HepG2 (cell line): ENCODE results near the gene PRR35. TPM values are rescaled to one million over a fixed set of nuclear protein-coding genes. Genes with fewer than 3 reads are reported as not detected.

Experiments used
- ATAC-seq: fragments of 200-7000 bp; cut with Tn5 transposase; 3 replicates; pipeline ENCODE4 v1.9.1; 2020; ENCODE audit warnings: mild to moderate bottlenecking, moderate library complexity
- BruUV-seq: library from RNA; stranded (reverse); fragments of 400-500 nt; replicated peaks from 2 replicates; lab custom pipeline; 2021; lab: Mats Ljungman, UMichigan
- CTCF ChIA-PET: fragments of 300-600 bp; formaldehyde crosslinking; extraction: SDS; loops from one replicate; lab custom pipeline; 2021; ENCODE audit warnings: low total read pairs, inconsistent platforms, low intra/inter-chr PET ratio; lab: Yijun Ruan, JAX
- POLR2A ChIA-PET: fragments of 350-600 bp; sonication (Branson Sonifier 250); formaldehyde crosslinking; loops from one replicate; lab custom pipeline; 2020; ENCODE audit warnings: antibody characterized with exemption, inconsistent platforms; lab: Yijun Ruan, JAX
- DNase-seq: peaks from one replicate; pipeline ENCODE4 v3.0.0-alpha.2; 2015; ENCODE audit warnings: low spot score
- FAIRE-seq: peaks from 3 replicates; lab custom pipeline; 2011; peaks lifted over from hg19 to GRCh38; lab: Jason Lieb, UNC
- H2AFZ ChIP-seq: one replicate; pipeline ENCODE4 v1.6.1; 2011; ENCODE audit warnings: low read length, inconsistent platforms
- H3K27ac ChIP-seq: fragments of 300-600 bp; 3 replicates; pipeline ENCODE4 v1.8.0; 2011; ENCODE audit warnings: mixed run types, mild to moderate bottlenecking, mixed read lengths, low read length, inconsistent platforms; ENCODE audit not compliant: insufficient read depth; ENCODE audit errors: extremely low read length
- H3K27me3 ChIP-seq, 2 experiments: fragments of 200-600 bp in 1 of 2; 2 replicates in 1 of 2; 3 replicates in 1 of 2; pipeline versions ENCODE4 v1.6.0 to v1.8.0; 2011; ENCODE audit warnings: low read length in 2 of 2, mild to moderate bottlenecking in 2 of 2, moderate library complexity in 2 of 2, inconsistent platforms in 1 of 2; ENCODE audit not compliant: insufficient read depth in 2 of 2, control insufficient read depth in 1 of 2
- H3K36me3 ChIP-seq, 2 experiments: fragments of 200-600 bp in 1 of 2; replicated peaks in 1 of 2; 2 replicates in 1 of 2; 3 replicates in 1 of 2; pipeline versions ENCODE4 v1.5.1 to v1.8.0; 2011; ENCODE audit warnings: low read length in 2 of 2, inconsistent platforms in 1 of 2; ENCODE audit not compliant: insufficient read depth in 2 of 2, control insufficient read depth in 1 of 2
- H3K4me1 ChIP-seq: 2 replicates; pipeline ENCODE4 v1.5.1; 2012; ENCODE audit warnings: low read length, inconsistent platforms; ENCODE audit not compliant: insufficient read depth
- H3K4me2 ChIP-seq: 2 replicates; pipeline ENCODE4 v1.6.0; 2011; ENCODE audit warnings: low read depth, low read length, inconsistent platforms
- H3K4me3 ChIP-seq, 3 experiments: fragments of 200-600 bp in 1 of 3; sonication (generic), shearing (Covaris generic) in 1 of 3; replicated peaks in 1 of 3; 2 replicates each; pipeline ENCODE4 v1.5.1; 2011 to 2016; ENCODE audit warnings: low read length in 3 of 3, inconsistent platforms in 2 of 3, low read depth in 2 of 3, mild to moderate bottlenecking in 2 of 3, control low read depth in 1 of 3, mixed read lengths in 1 of 3; ENCODE audit not compliant: insufficient read depth in 1 of 3
- H3K79me2 ChIP-seq: one replicate; pipeline ENCODE4 v1.6.1; 2011; ENCODE audit warnings: low read length, inconsistent platforms; ENCODE audit not compliant: insufficient read depth
- H3K9ac ChIP-seq: 2 replicates; pipeline ENCODE4 v1.6.0; 2011; ENCODE audit warnings: mild to moderate bottlenecking, low read depth, low read length, inconsistent platforms; ENCODE audit not compliant: insufficient read depth
- H3K9me3 ChIP-seq: 2 replicates; pipeline ENCODE4 v1.5.1; 2012; ENCODE audit warnings: mild to moderate bottlenecking, low read length
- H4K20me1 ChIP-seq: 2 replicates; pipeline ENCODE4 v1.6.0; 2011; ENCODE audit warnings: inconsistent platforms, mild to moderate bottlenecking, low read length, moderate library complexity; ENCODE audit not compliant: insufficient read depth
- AGO2 ChIP-seq: fragments of 200-400 bp; formaldehyde crosslinking; optimal IDR thresholded peaks from 2 replicates; pipeline ENCODE3; 2017; ENCODE audit warnings: mild to moderate bottlenecking, low read depth, low read length, moderate library complexity
- AKAP8 ChIP-seq: sonication (generic); formaldehyde crosslinking; IDR thresholded peaks from 2 replicates; pipeline ENCODE4 v1.5.1; 2020; ENCODE audit warnings: mild to moderate bottlenecking, missing genetic modification reagents
- CREB1 ChIP-seq, 2 experiments: fragments of 450-650 bp in 1 of 2; IDR thresholded peaks; 2 replicates each; pipeline ENCODE4 v1.6.1; 2016 to 2017; ENCODE audit warnings: control low read depth in 1 of 2, mild to moderate bottlenecking in 1 of 2, missing compliant biosample characterization in 1 of 2, missing genetic modification characterization in 1 of 2
- GATAD1 ChIP-seq: IDR thresholded peaks from 2 replicates; pipeline ENCODE4 v1.6.1; 2016; ENCODE audit warnings: missing genetic modification reagents, missing compliant biosample characterization
- IKZF4 ChIP-seq: sonication (generic); formaldehyde crosslinking; IDR thresholded peaks from 2 replicates; pipeline ENCODE4 v1.5.1; 2020; ENCODE audit warnings: borderline replicate concordance, mild to moderate bottlenecking, low read depth, missing genetic modification reagents; ENCODE audit errors: not compliant biosample characterization
- ISL2 ChIP-seq: sonication (generic); formaldehyde crosslinking; IDR thresholded peaks from 2 replicates; pipeline ENCODE4 v1.5.0; 2020; ENCODE audit warnings: missing genetic modification reagents
- KDM2A ChIP-seq: sonication (generic); formaldehyde crosslinking; IDR thresholded peaks from 2 replicates; pipeline ENCODE4 v1.4.0; 2020; ENCODE audit warnings: low read depth, missing genetic modification reagents, borderline replicate concordance
- MXD4 ChIP-seq: IDR thresholded peaks from 2 replicates; pipeline ENCODE4 v1.6.1; 2016; ENCODE audit warnings: mild to moderate bottlenecking, missing biosample characterization, missing genetic modification reagents
- POLR2A ChIP-seq, 2 experiments: IDR thresholded peaks; 2 replicates each; pipeline ENCODE4 v1.6.1; 2011; ENCODE audit warnings: low read depth in 2 of 2, low read length in 2 of 2, mild to moderate bottlenecking in 1 of 2, moderate library complexity in 1 of 2; ENCODE audit not compliant: insufficient read depth in 1 of 2
- RBM22 ChIP-seq: fragments of 200-400 bp; formaldehyde crosslinking; optimal IDR thresholded peaks from 2 replicates; pipeline ENCODE3; 2017; ENCODE audit warnings: mild to moderate bottlenecking, low read length, moderate library complexity
- RNF2 ChIP-seq: fragments of 450-650 bp; conservative IDR thresholded peaks from 2 replicates; pipeline ENCODE4 v1.6.1; 2016; ENCODE audit warnings: low read depth
- SMYD3 ChIP-seq: sonication (generic); formaldehyde crosslinking; IDR thresholded peaks from 2 replicates; pipeline ENCODE4 v1.8.1; 2023; ENCODE audit warnings: mild to moderate bottlenecking, missing genetic modification reagents
- SRY ChIP-seq: sonication (generic); formaldehyde crosslinking; IDR thresholded peaks from 2 replicates; pipeline ENCODE4 v1.8.0; 2022; ENCODE audit warnings: mild to moderate bottlenecking, missing genetic modification reagents
- ZFP82 ChIP-seq: sonication (generic); formaldehyde crosslinking; IDR thresholded peaks from 2 replicates; pipeline ENCODE4 v1.5.1; 2020; ENCODE audit warnings: mild to moderate bottlenecking, missing genetic modification reagents, borderline replicate concordance
- ZNF180 ChIP-seq: sonication (generic); formaldehyde crosslinking; IDR thresholded peaks from 2 replicates; pipeline ENCODE4 v1.4.0; 2020; ENCODE audit warnings: low read depth, missing genetic modification reagents, borderline replicate concordance
- ZNF496 ChIP-seq: sonication (generic); formaldehyde crosslinking; IDR thresholded peaks from 2 replicates; pipeline ENCODE4 v1.8.1; 2023; ENCODE audit warnings: mild to moderate bottlenecking, moderate library complexity, missing genetic modification reagents; ENCODE audit not compliant: insufficient replicate concordance
- ZNF639 ChIP-seq: conservative IDR thresholded peaks from 2 replicates; pipeline ENCODE4 v1.6.1; 2018; ENCODE audit warnings: missing genetic modification reagents
- ZNF773 ChIP-seq: sonication (generic); formaldehyde crosslinking; IDR thresholded peaks from 2 replicates; pipeline ENCODE4 v1.4.0; 2020; ENCODE audit warnings: missing genetic modification reagents, borderline replicate concordance
- whole genome bisulfite sequencing: methylation state at CpG from one replicate; pipeline ENCODE4 v1.1.6; 2017; ENCODE audit warnings: low lambda C conversion rate; 5-methylcytosine and 5-hydroxymethylcytosine counted together
- in situ Hi-C: cut with HindIII; loops from 2 replicates; pipeline ENCODE4 v1.10.0; 2017; ENCODE audit warnings: low pct_unique_long_range_greater_than_20kb; ENCODE audit not compliant: extremely low pct_ligation_motif_present
- intact Hi-C: fragments of 100-400 bp; cut with micrococcal nuclease; formaldehyde crosslinking; loops from one replicate; pipeline ENCODE4 v1.10.0; 2022; ENCODE audit not compliant: unreplicated experiment
- polyA plus RNA-seq, 8 experiments: library from polyadenylated mRNA; depleted of rRNA in 3 of 8; stranded (reverse) in 7 of 8; unstranded in 1 of 8; fragments of >200 nt; fragmentation: Illumina TruSeq in 4 of 8; extraction: Trizol in 4 of 8; gene quantifications; 2 replicates each; pipeline versions ENCODE4 v1.2.1 to v1.2.3, GENCODE V29; 2011 to 2016; ENCODE audit warnings: low read depth in 4 of 8, missing spikeins in 1 of 8, mixed read lengths in 1 of 8; ENCODE audit not compliant: insufficient read depth in 1 of 8
- total RNA-seq, 5 experiments: library from RNA; depleted of rRNA; stranded (reverse); fragments of >200 nt; fragmentation: Illumina TruSeq; extraction: Trizol; gene quantifications; 2 replicates each; pipeline ENCODE4 v1.2.3, GENCODE V29; 2016; ENCODE audit warnings: low read depth in 1 of 5
- TF ChIP-seq, protein P1 (sequence below): sonication (generic); formaldehyde crosslinking; IDR thresholded peaks from 2 replicates; pipeline ENCODE4 v1.8.0; 2022; ENCODE audit warnings: mild to moderate bottlenecking, missing genetic modification reagents
- TF ChIP-seq, protein P2 (sequence below): sonication (generic); formaldehyde crosslinking; IDR thresholded peaks from 2 replicates; pipeline ENCODE4 v1.4.0; 2020; ENCODE audit warnings: missing genetic modification reagents, borderline replicate concordance

Gene PRR35
- total and polyA plus RNA-seq, 2 of the 13 experiments (the other 11 are each of a cell fraction or from before 2014, with no cell fraction given): 0.07 to 0.16 TPM

- TF ChIP-seq, protein P1, sequence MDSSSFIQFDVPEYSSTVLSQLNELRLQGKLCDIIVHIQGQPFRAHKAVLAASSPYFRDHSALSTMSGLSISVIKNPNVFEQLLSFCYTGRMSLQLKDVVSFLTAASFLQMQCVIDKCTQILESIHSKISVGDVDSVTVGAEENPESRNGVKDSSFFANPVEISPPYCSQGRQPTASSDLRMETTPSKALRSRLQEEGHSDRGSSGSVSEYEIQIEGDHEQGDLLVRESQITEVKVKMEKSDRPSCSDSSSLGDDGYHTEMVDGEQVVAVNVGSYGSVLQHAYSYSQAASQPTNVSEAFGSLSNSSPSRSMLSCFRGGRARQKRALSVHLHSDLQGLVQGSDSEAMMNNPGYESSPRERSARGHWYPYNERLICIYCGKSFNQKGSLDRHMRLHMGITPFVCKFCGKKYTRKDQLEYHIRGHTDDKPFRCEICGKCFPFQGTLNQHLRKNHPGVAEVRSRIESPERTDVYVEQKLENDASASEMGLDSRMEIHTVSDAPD: no peak
- TF ChIP-seq ZFP82 (no peak), AGO2 (peak; percentile 97), AKAP8 (CRISPR knock-in tag) (peak; percentile 97), KDM2A (CRISPR knock-in tag) (peak; percentile 24; the same call in 1 of the 2 replicates)
Observed at GRCh38 chr16:524274-525040, 35.7 kb upstream of the PRR35 start (continued).

- 97% methylated on average over 6 of the region's 8 CpGs for WGBS
- Histone ChIP-seq H3K27ac (no peak overlapping the region), H3K9me3 (no peaks in the 10 kb centered on the region), H3K36me3 (peaks cover 6 to 16% of the 10 kb centered on the region in 2 experiments; a peak in 4 of 5 replicates), H3K27me3 (no peaks in the 10 kb centered on the region; a peak in 1 of 5 replicates), H4K20me1 (peaks cover 7% of the 10 kb centered on the region; the same call in 1 of the 2 replicates), H3K4me2 (peak overlapping the region; percentile 99; the same call in 1 of the 2 replicates), H3K79me2 (peaks cover 37% of the 10 kb centered on the region), H3K9ac (peak overlapping the region; percentile 98; the same call in 1 of the 2 replicates), H3K4me3 (no peak overlapping the region; a peak in 1 of 6 replicates), H2AFZ (no peak overlapping the region), H3K4me1 (peaks cover 43% of the 10 kb centered on the region)
- FAIRE-seq: no peak
- no peak for DNase-seq
- no TSS peak for BruUV-seq
- no peak for ATAC-seq
- ChIA-PET POLR2A (interaction anchor here (2.2 to 2.7 kb wide), 2 partner anchors 9 to 24 kb away, joined by 7 to 35 read pairs; no protein-coding TSS in a partner anchor), CTCF (no interaction called here)
- in situ Hi-C loops (no loop called here), intact Hi-C loops (no loop called here)
- TF ChIP-seq SMYD3 (CRISPR knock-in tag) (no peak), IKZF4 (CRISPR knock-in tag) (peak; percentile 3), ZNF180 (no peak), ZNF496 (no peak), CREB1 (IDR thresholded peaks at IDR 0.05) (no peak), CREB1 (CRISPR knock-in tag; IDR thresholded peaks at IDR 0.05) (no peak), POLR2A (IDR thresholded peaks at IDR 0.05; ENCODE audit: insufficient read depth in 1 of 2, low read depth in 2 of 2, low read length in 2 of 2) (0 out of 4 replicates have a peak, but pooled peaks of 1 of the 2 experiments have one; percentile 27), ISL2 (CRISPR knock-in tag) (no peak), SRY (CRISPR knock-in tag) (no peak), ZNF773 (CRISPR knock-in tag) (no peak), ZNF639 (CRISPR knock-in tag) (no peak), GATAD1 (CRISPR knock-in tag) (no peak), RBM22 (peak; percentile 18), MXD4 (CRISPR knock-in tag) (no peak), RNF2 (no peak)
- TF ChIP-seq, protein P2, sequence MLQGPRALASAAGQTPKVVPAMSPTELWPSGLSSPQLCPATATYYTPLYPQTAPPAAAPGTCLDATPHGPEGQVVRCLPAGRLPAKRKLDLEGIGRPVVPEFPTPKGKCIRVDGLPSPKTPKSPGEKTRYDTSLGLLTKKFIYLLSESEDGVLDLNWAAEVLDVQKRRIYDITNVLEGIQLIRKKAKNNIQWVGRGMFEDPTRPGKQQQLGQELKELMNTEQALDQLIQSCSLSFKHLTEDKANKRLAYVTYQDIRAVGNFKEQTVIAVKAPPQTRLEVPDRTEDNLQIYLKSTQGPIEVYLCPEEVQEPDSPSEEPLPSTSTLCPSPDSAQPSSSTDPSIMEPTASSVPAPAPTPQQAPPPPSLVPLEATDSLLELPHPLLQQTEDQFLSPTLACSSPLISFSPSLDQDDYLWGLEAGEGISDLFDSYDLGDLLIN (CRISPR knock-in tag): no peak
Observed at GRCh38 chr16:525123-525519, 35.1 kb upstream of the PRR35 start.
